Naive thymus-derived CD8-positive, alpha-beta T cell (primary cell): Measurements from ENCODE around the gene MRPS6. TPM values are rescaled to one million over a fixed set of nuclear protein-coding genes. Genes with fewer than 3 reads are reported as not detected.

Experiments
- ATAC-seq, 2 donors: fragments of 150-1000 bp; cut with Tn5 transposase in 1 of 2; sonication (Bioruptor Pico), chemical (Tn5 transposase) in 1 of 2; 1 replicate in 1 of 2; 2 replicates in 1 of 2; pipeline ENCODE4 v1.10.0; 2021; ENCODE audit warnings: mild to moderate bottlenecking in 2 of 2, moderate library complexity in 2 of 2
- POLR2A ChIA-PET: fragments of 350-600 bp; sonication (Branson Sonifier 250); formaldehyde crosslinking; loops from one replicate; lab custom pipeline; 2021; ENCODE audit warnings: antibody characterized with exemption; lab: Charles Lee
- DNase-seq, 10 donors: peaks; one replicate each; pipeline versions ENCODE4 v3.0.0 to v3.0.0-alpha.2; 2020 to 2022
- H3K27ac Mint-ChIP-seq, 10 donors: one replicate each; pipeline ENCODE4 v1.8.0; 2020 to 2022; ENCODE audit warnings: mild to moderate bottlenecking in 10 of 10, mixed read lengths in 10 of 10, moderate library complexity in 4 of 10, inconsistent platforms in 1 of 10
- H3K27me3 Mint-ChIP-seq, 5 donors: one replicate each; pipeline ENCODE4 v1.8.0; 2021 to 2022; ENCODE audit warnings: mixed read lengths in 5 of 5
- H3K36me3 Mint-ChIP-seq, 3 donors: one replicate each; pipeline ENCODE4 v1.8.0; 2020 to 2022; ENCODE audit warnings: mixed read lengths in 3 of 3, mild to moderate bottlenecking in 2 of 3, inconsistent platforms in 1 of 3
- H3K4me1 Mint-ChIP-seq, 4 donors: one replicate each; pipeline ENCODE4 v1.8.0; 2021 to 2022; ENCODE audit warnings: mixed read lengths in 4 of 4
- H3K4me3 Mint-ChIP-seq, 10 donors: one replicate each; pipeline ENCODE4 v1.8.0; 2020 to 2022; ENCODE audit warnings: mild to moderate bottlenecking in 10 of 10, mixed read lengths in 10 of 10, moderate library complexity in 6 of 10, inconsistent platforms in 1 of 10
- H3K9me3 Mint-ChIP-seq, 9 donors: one replicate each; pipeline ENCODE4 v1.8.0; 2020 to 2022; ENCODE audit warnings: mixed read lengths in 9 of 9, mild to moderate bottlenecking in 3 of 9, inconsistent platforms in 1 of 9, moderate library complexity in 1 of 9
- polyA plus RNA-seq, 3 donors: library from polyadenylated mRNA; unstranded; fragments of 300-500 nt; fragmentation: Illumina TruSeq; gene quantifications; one replicate each; pipeline ENCODE4 v1.2.3, GENCODE V29; 2021
- total RNA-seq, 8 experiments: library from RNA in 2 of 8; stranded (reverse) in 2 of 8; gene quantifications; one replicate each; pipeline ENCODE4 v1.2.3 and lab custom pipeline; 2021 to 2026

MRPS6 gene
- total and polyA plus RNA-seq, 5 experiments from 2014 or later: 107 to 193 (median 170) TPM

GRCh38 chr21:34170886-34171285, 97.5 kb downstream of the MRPS6 start:
- H3K36me3 Mint-ChIP-seq: peaks cover 12 to 75% (median 63%) of the 10 kb centered on the region in 3 donors
- H3K4me1 Mint-ChIP-seq: no peaks in the 10 kb centered on the region
- H3K9me3 Mint-ChIP-seq: peaks cover 16 to 90% (median 53%) of the 10 kb centered on the region in 9 donors
- DNase-seq: no peak
- H3K27ac Mint-ChIP-seq: no peak overlapping the region
- POLR2A ChIA-PET: no interaction called here
- no peaks in the 10 kb centered on the region for H3K27me3 Mint-ChIP-seq
- H3K4me3 Mint-ChIP-seq: no peak overlapping the region
- ATAC-seq: no peak

- H3K4me3 Mint-ChIP-seq: no peak overlapping the region
- H3K27me3 Mint-ChIP-seq: no peaks in the 10 kb centered on the region
- H3K9me3 Mint-ChIP-seq: peaks cover 12 to 72% (median 34%) of the 10 kb centered on the region in 9 donors
- H3K27ac Mint-ChIP-seq: no peak overlapping the region
- POLR2A ChIA-PET: no interaction called here
- peaks cover 3 to 51% (median 35%) of the 10 kb centered on the region in 3 donors for H3K36me3 Mint-ChIP-seq
- ATAC-seq (no peak), DNase-seq (no peak)
- no peaks in the 10 kb centered on the region for H3K4me1 Mint-ChIP-seq
Observed at GRCh38 chr21:34174470-34174869, 101.1 kb downstream of the MRPS6 start.

GRCh38 chr21:34176448-34176847, 103.1 kb downstream of the MRPS6 start:
- POLR2A ChIA-PET: no interaction called here
- H3K27ac Mint-ChIP-seq: no peak overlapping the region
- no peaks in the 10 kb centered on the region for H3K4me1 Mint-ChIP-seq
- H3K36me3 Mint-ChIP-seq: peaks cover 0 to 40% (median 22%) of the 10 kb centered on the region in 3 donors
- no peak overlapping the region for H3K4me3 Mint-ChIP-seq
- ATAC-seq (no peak), DNase-seq (no peak)
- H3K27me3 Mint-ChIP-seq: no peaks in the 10 kb centered on the region
- H3K9me3 Mint-ChIP-seq: peaks cover 5 to 57% (median 26%) of the 10 kb centered on the region in 9 donors

GRCh38 chr21:34177919-34178567, 104.7 kb downstream of the MRPS6 start:
- peaks cover 3 to 42% (median 18%) of the 10 kb centered on the region in 9 donors for H3K9me3 Mint-ChIP-seq

GRCh38 chr21:34179204-34179935, 106.0 kb downstream of the MRPS6 start:
- Mint-ChIP-seq H3K27ac (peak overlapping the region in 1 of 10 donors; percentile 6), H3K4me3 (no peak overlapping the region), H3K27me3 (no peaks in the 10 kb centered on the region), H3K4me1 (no peaks in the 10 kb centered on the region), H3K36me3 (peaks cover 0 to 15% (median 9%) of the 10 kb centered on the region in 3 donors), H3K9me3 (peaks cover 3 to 29% (median 10%) of the 10 kb centered on the region in 9 donors)
- DNase-seq (no peak), ATAC-seq (no peak)
- POLR2A ChIA-PET: no interaction called here

More at GRCh38 chr21:34177919-34178567, 104.7 kb downstream of the MRPS6 start:
- DNase-seq: no peak
- Mint-ChIP-seq H3K27ac (no peak overlapping the region), H3K27me3 (no peaks in the 10 kb centered on the region), H3K4me3 (no peak overlapping the region), H3K36me3 (peaks cover 0 to 26% (median 12%) of the 10 kb centered on the region in 3 donors), H3K4me1 (no peaks in the 10 kb centered on the region)
- POLR2A ChIA-PET: no interaction called here
- no peak for ATAC-seq

GRCh38 chr21:34180407-34180806, 107.0 kb downstream of the MRPS6 start:
- Mint-ChIP-seq H3K4me1 (no peaks in the 10 kb centered on the region), H3K4me3 (no peak overlapping the region), H3K9me3 (peaks cover 0 to 20% (median 4%) of the 10 kb centered on the region in 9 donors), H3K27me3 (no peaks in the 10 kb centered on the region), H3K36me3 (peaks cover 0 to 6% (median 5%) of the 10 kb centered on the region in 3 donors), H3K27ac (no peak overlapping the region)
- no peak for ATAC-seq
- DNase-seq: no peak
- POLR2A ChIA-PET: no interaction called here

- ATAC-seq (no peak), DNase-seq (no peak)
- no peak overlapping the region for H3K27ac Mint-ChIP-seq
- H3K4me3 Mint-ChIP-seq: no peak overlapping the region
- H3K27me3 Mint-ChIP-seq: no peaks in the 10 kb centered on the region
- H3K36me3 Mint-ChIP-seq: peaks cover 0 to 6% (median under 1%) of the 10 kb centered on the region in 3 donors
- peaks cover 0 to 15% (median 2%) of the 10 kb centered on the region in 9 donors for H3K9me3 Mint-ChIP-seq
- POLR2A ChIA-PET: no interaction called here
- H3K4me1 Mint-ChIP-seq: no peaks in the 10 kb centered on the region
Observed at GRCh38 chr21:34180826-34181359, 107.5 kb downstream of the MRPS6 start.

GRCh38 chr21:34181431-34182039, 108.2 kb downstream of the MRPS6 start:
- Mint-ChIP-seq H3K27ac (no peak overlapping the region), H3K36me3 (peaks cover 0 to 5% (median 0%) of the 10 kb centered on the region in 3 donors), H3K4me3 (no peak overlapping the region), H3K27me3 (no peaks in the 10 kb centered on the region), H3K9me3 (peaks cover 0 to 9% (median 0%) of the 10 kb centered on the region in 9 donors), H3K4me1 (no peaks in the 10 kb centered on the region)
- DNase-seq: no peak
- POLR2A ChIA-PET: no interaction called here
- ATAC-seq: no peak

- peaks cover 0 to 2% (median 0%) of the 10 kb centered on the region in 9 donors for H3K9me3 Mint-ChIP-seq
- POLR2A ChIA-PET: no interaction called here
- no peak overlapping the region for H3K27ac Mint-ChIP-seq
- DNase-seq (no peak), ATAC-seq (no peak)
- H3K4me3 Mint-ChIP-seq: no peak overlapping the region
- no peaks in the 10 kb centered on the region for H3K4me1 Mint-ChIP-seq
- H3K36me3 Mint-ChIP-seq: peaks cover 0 to 5% (median 0%) of the 10 kb centered on the region in 3 donors
- no peaks in the 10 kb centered on the region for H3K27me3 Mint-ChIP-seq
Observed at GRCh38 chr21:34182436-34182835, 109.1 kb downstream of the MRPS6 start.

GRCh38 chr21:34183331-34183928, 110.1 kb downstream of the MRPS6 start:
- ATAC-seq: no peak
- Mint-ChIP-seq H3K9me3 (no peaks in the 10 kb centered on the region), H3K27me3 (no peaks in the 10 kb centered on the region), H3K27ac (no peak overlapping the region), H3K4me1 (no peaks in the 10 kb centered on the region), H3K4me3 (no peak overlapping the region), H3K36me3 (peaks cover 0 to 5% (median 0%) of the 10 kb centered on the region in 3 donors)
- POLR2A ChIA-PET: no interaction called here
- DNase-seq: no peak

- peaks cover 0 to 6% (median 2%) of the 10 kb centered on the region in 3 donors for H3K36me3 Mint-ChIP-seq
- H3K27ac Mint-ChIP-seq: no peak overlapping the region
- no peak for ATAC-seq
- H3K4me3 Mint-ChIP-seq: no peak overlapping the region
- no peak for DNase-seq
- peaks cover 0 to 1% (median 0%) of the 10 kb centered on the region in 9 donors for H3K9me3 Mint-ChIP-seq
- no peaks in the 10 kb centered on the region for H3K27me3 Mint-ChIP-seq
- peaks cover under 1 to 2% (median 1%) of the 10 kb centered on the region in 4 donors for H3K4me1 Mint-ChIP-seq
- POLR2A ChIA-PET: no interaction called here
Observed at GRCh38 chr21:34184232-34184631, 110.9 kb downstream of the MRPS6 start.

GRCh38 chr21:34185026-34185750, 111.8 kb downstream of the MRPS6 start:
- Mint-ChIP-seq H3K36me3 (peaks cover 0 to 9% (median 7%) of the 10 kb centered on the region in 3 donors), H3K27ac (no peak overlapping the region), H3K4me3 (no peak overlapping the region), H3K9me3 (peaks cover 0 to 7% (median 0%) of the 10 kb centered on the region in 9 donors), H3K4me1 (peaks cover 8 to 10% (median 8%) of the 10 kb centered on the region in 4 donors), H3K27me3 (no peaks in the 10 kb centered on the region)
- POLR2A ChIA-PET: no interaction called here
- ATAC-seq: no peak
- no peak for DNase-seq
